ENCODE measurements around the gene ACP7.

ACP7 gene

GRCh38 chr19:39146686-39147450 is 62.7 kb downstream of the ACP7 start:
- no peaks in the 10 kb centered on the region for H3K9me2 ChIP-seq (replicated peaks; ENCODE audit: control insufficient read depth, low read length)
- H3K4me2 ChIP-seq (ENCODE audit: low read length), result no peak overlapping the region
- no peaks in the 10 kb centered on the region for H3K4me1 ChIP-seq (ENCODE audit: control insufficient read depth, low read length)
- H3K27ac ChIP-seq (ENCODE audit: low read depth, low read length), result no peak overlapping the region
- no peaks in the 10 kb centered on the region for H3K36me3 ChIP-seq (ENCODE audit: control insufficient read depth, low read length)
- H4K20me1 ChIP-seq (ENCODE audit: control insufficient read depth, insufficient read depth, low read depth, low read length), result 0 out of 2 replicates have a peak, but pooled peaks cover 4% of the 10 kb centered on the region
- peaks cover 14% of the 10 kb centered on the region for H3K79me2 ChIP-seq (ENCODE audit: control insufficient read depth, low read length)
- TF ChIP-seq EZH2phosphoT487 (IDR thresholded peaks at IDR 0.05; ENCODE audit: borderline replicate concordance, low read length), result no peak
- H3K9me3 ChIP-seq (ENCODE audit: control insufficient read depth, insufficient read depth, low read length), result no peaks in the 10 kb centered on the region
- H3K27me3 ChIP-seq (ENCODE audit: control insufficient read depth, low read length), result no peaks in the 10 kb centered on the region
- H3F3A ChIP-seq (ENCODE audit: control insufficient read depth, insufficient read depth), result no peaks in the 10 kb centered on the region
- no peak overlapping the region for H3K4me3 ChIP-seq (ENCODE audit: low read length)

- Histone ChIP-seq H3K4me1 (ENCODE audit: control insufficient read depth, low read length) (no peaks in the 10 kb centered on the region), H3K27ac (ENCODE audit: low read depth, low read length) (no peak overlapping the region), H3K27me3 (ENCODE audit: control insufficient read depth, low read length) (no peaks in the 10 kb centered on the region), H3K9me3 (ENCODE audit: control insufficient read depth, insufficient read depth, low read length) (no peaks in the 10 kb centered on the region), H4K20me1 (ENCODE audit: control insufficient read depth, insufficient read depth, low read depth, low read length) (0 out of 2 replicates have a peak, but pooled peaks cover 4% of the 10 kb centered on the region), H3K79me2 (ENCODE audit: control insufficient read depth, low read length) (peaks cover 10% of the 10 kb centered on the region), H3K9me2 (replicated peaks; ENCODE audit: control insufficient read depth, low read length) (no peaks in the 10 kb centered on the region), H3K4me3 (ENCODE audit: low read length) (no peak overlapping the region), H3K36me3 (ENCODE audit: control insufficient read depth, low read length) (no peaks in the 10 kb centered on the region), H3K4me2 (ENCODE audit: low read length) (no peak overlapping the region), H3F3A (ENCODE audit: control insufficient read depth, insufficient read depth) (no peaks in the 10 kb centered on the region)
- TF ChIP-seq CTCF (IDR thresholded peaks at IDR 0.05; ENCODE audit: low read depth, low read length, poor library complexity, severe bottlenecking), result no peak
- TF ChIP-seq EZH2phosphoT487 (IDR thresholded peaks at IDR 0.05; ENCODE audit: borderline replicate concordance, low read length), result no peak
Measured at GRCh38 chr19:39147480-39147879, 63.3 kb downstream of the ACP7 start.

GRCh38 chr19:39148939-39149529 is 64.9 kb downstream of the ACP7 start:
- TF ChIP-seq CTCF (IDR thresholded peaks at IDR 0.05; ENCODE audit: low read depth, low read length, poor library complexity, severe bottlenecking) (no peak), EZH2phosphoT487 (IDR thresholded peaks at IDR 0.05; ENCODE audit: borderline replicate concordance, low read length) (no peak)
- Histone ChIP-seq H3K27ac (ENCODE audit: low read depth, low read length) (no peak overlapping the region), H3K4me2 (ENCODE audit: low read length) (no peak overlapping the region), H3K4me3 (ENCODE audit: low read length) (no peak overlapping the region), H3K4me1 (ENCODE audit: control insufficient read depth, low read length) (no peaks in the 10 kb centered on the region), H3K79me2 (ENCODE audit: control insufficient read depth, low read length) (peaks cover 8% of the 10 kb centered on the region), H3K27me3 (ENCODE audit: control insufficient read depth, low read length) (no peaks in the 10 kb centered on the region), H4K20me1 (ENCODE audit: control insufficient read depth, insufficient read depth, low read depth, low read length) (0 out of 2 replicates have a peak, but pooled peaks cover 4% of the 10 kb centered on the region), H3K9me2 (replicated peaks; ENCODE audit: control insufficient read depth, low read length) (no peaks in the 10 kb centered on the region), H3K36me3 (ENCODE audit: control insufficient read depth, low read length) (no peaks in the 10 kb centered on the region), H3F3A (ENCODE audit: control insufficient read depth, insufficient read depth) (no peaks in the 10 kb centered on the region), H3K9me3 (ENCODE audit: control insufficient read depth, insufficient read depth, low read length) (no peaks in the 10 kb centered on the region)

GRCh38 chr19:39150235-39150634 is 66.1 kb downstream of the ACP7 start:
- H3K79me2 ChIP-seq (ENCODE audit: control insufficient read depth, low read length), result peaks cover 8% of the 10 kb centered on the region; the same call in 1 of the 2 replicates
- H4K20me1 ChIP-seq (ENCODE audit: control insufficient read depth, insufficient read depth, low read depth, low read length), result no peaks in the 10 kb centered on the region
- TF ChIP-seq EZH2phosphoT487 (IDR thresholded peaks at IDR 0.05; ENCODE audit: borderline replicate concordance, low read length) (no peak), CTCF (IDR thresholded peaks at IDR 0.05; ENCODE audit: low read depth, low read length, poor library complexity, severe bottlenecking) (no peak)
- H3K4me3 ChIP-seq (ENCODE audit: low read length), result no peak overlapping the region
- H3K27me3 ChIP-seq (ENCODE audit: control insufficient read depth, low read length), result no peaks in the 10 kb centered on the region
- H3K27ac ChIP-seq (ENCODE audit: low read depth, low read length), result no peak overlapping the region
- no peaks in the 10 kb centered on the region for H3K9me2 ChIP-seq (replicated peaks; ENCODE audit: control insufficient read depth, low read length)
- H3K4me1 ChIP-seq (ENCODE audit: control insufficient read depth, low read length), result no peaks in the 10 kb centered on the region
- no peaks in the 10 kb centered on the region for H3K9me3 ChIP-seq (ENCODE audit: control insufficient read depth, insufficient read depth, low read length)
- H3K4me2 ChIP-seq (ENCODE audit: low read length), result no peak overlapping the region
- no peaks in the 10 kb centered on the region for H3K36me3 ChIP-seq (ENCODE audit: control insufficient read depth, low read length)
- H3F3A ChIP-seq (ENCODE audit: control insufficient read depth, insufficient read depth), result no peaks in the 10 kb centered on the region
